ENCODE data around the gene GP5. TPM values are rescaled to one million over a fixed set of nuclear protein-coding genes. Genes with fewer than 3 reads are reported as not detected.
A peak's percentile ranks its signal among the peaks of the same experiment; 100 is the strongest.

Gene GP5
- total RNA-seq, 4 donors from 2014 or later, result not detected

GRCh38 chr3:194405766-194406165 is 6.7 kb upstream of the GP5 start:
- TF ChIP-seq POLR2AphosphoS5 (IDR thresholded peaks at IDR 0.05), result no peak
- no peak for TF ChIP-seq EP300 (IDR thresholded peaks at IDR 0.05; ENCODE audit: low read depth)
- no peak for TF ChIP-seq CTCF (IDR thresholded peaks at IDR 0.05)
- no peak for TF ChIP-seq POLR2A (IDR thresholded peaks at IDR 0.05)
- Histone ChIP-seq H3K36me3 (no peaks in the 10 kb centered on the region), H3K9me3 (no peaks in the 10 kb centered on the region), H3K27me3 (no peaks in the 10 kb centered on the region), H3K4me3 (no peak overlapping the region), H3K27ac (no peak overlapping the region), H3K4me1 (no peaks in the 10 kb centered on the region)
- intact Hi-C loops (cut with DNase I; ENCODE audit: low total_unique reads) (loop anchor here (5.0 kb wide), 1 partner anchor 68 kb away; no protein-coding TSS in a partner anchor), in situ Hi-C loops (cut with MboI; ENCODE audit: low pct_ligation_motif_present in 1 of 4, low pct_unique_long_range_greater_than_20kb in 1 of 4, low sequenced_read_pairs in 3 of 4) (loop anchor here in 2 of 4 donors (5.0 kb wide), 1 partner anchor 68 kb away; no protein-coding TSS in a partner anchor)
- DNase-seq, result no peak
- WGBS, 2 donors (ENCODE audit: low coverage in 1 of 2), result 96 to 98% methylated on average over 2 of the region's 2 CpGs

GRCh38 chr3:194404365-194405140 is 5.5 kb upstream of the GP5 start:
- DNase-seq, result peak; percentile 38
- Histone ChIP-seq H3K27ac (peak overlapping the region in 1 of 4 donors; percentile 5), H3K36me3 (no peaks in the 10 kb centered on the region), H3K4me1 (no peaks in the 10 kb centered on the region), H3K4me3 (no peak overlapping the region), H3K27me3 (no peaks in the 10 kb centered on the region), H3K9me3 (no peaks in the 10 kb centered on the region)
- WGBS, 2 donors (ENCODE audit: low coverage in 1 of 2), result 32 to 35% methylated on average over 10 of the region's 10 CpGs
- in situ Hi-C loops (cut with MboI; ENCODE audit: low pct_ligation_motif_present in 1 of 4, low pct_unique_long_range_greater_than_20kb in 1 of 4, low sequenced_read_pairs in 3 of 4), result loop anchor here in 2 of 4 donors (5.0 kb wide), 1 partner anchor 67 kb away; no protein-coding TSS in a partner anchor
- peak; percentile 63 to 82 (median 76) for TF ChIP-seq CTCF (IDR thresholded peaks at IDR 0.05)
- no peak for TF ChIP-seq EP300 (IDR thresholded peaks at IDR 0.05; ENCODE audit: low read depth)
- intact Hi-C loops (cut with DNase I; ENCODE audit: low total_unique reads), result loop anchor here (5.0 kb wide), 1 partner anchor 67 kb away; no protein-coding TSS in a partner anchor

GRCh38 chr3:194401868-194402329 is 2.8 kb upstream of the GP5 start:
- H3K27ac ChIP-seq, result no peak overlapping the region
- intact Hi-C loops (cut with DNase I; ENCODE audit: low total_unique reads), result no loop called here
- WGBS, 2 donors (ENCODE audit: low coverage in 1 of 2), result 80 to 91% methylated on average over 1 to 8 of the region's 8 CpGs
- no peak for DNase-seq
- no peak overlapping the region for H3K4me3 ChIP-seq
- no peaks in the 10 kb centered on the region for H3K36me3 ChIP-seq
- peaks cover 0 to 5% (median 5%) of the 10 kb centered on the region in 4 donors for H3K4me1 ChIP-seq
- in situ Hi-C loops (cut with MboI; ENCODE audit: low pct_ligation_motif_present in 1 of 4, low pct_unique_long_range_greater_than_20kb in 1 of 4, low sequenced_read_pairs in 3 of 4), result no loop called here
- H3K27me3 ChIP-seq, result peaks cover 17% of the 10 kb centered on the region
- TF ChIP-seq CTCF (IDR thresholded peaks at IDR 0.05) (no peak), EP300 (IDR thresholded peaks at IDR 0.05; ENCODE audit: low read depth) (no peak), POLR2AphosphoS5 (IDR thresholded peaks at IDR 0.05) (no peak), POLR2A (IDR thresholded peaks at IDR 0.05) (no peak)
- no peaks in the 10 kb centered on the region for H3K9me3 ChIP-seq

GRCh38 chr3:194401346-194401745 is 2.3 kb upstream of the GP5 start:
- intact Hi-C loops (cut with DNase I; ENCODE audit: low total_unique reads), result no loop called here
- TF ChIP-seq POLR2A (IDR thresholded peaks at IDR 0.05), result no peak
- no peak for TF ChIP-seq POLR2AphosphoS5 (IDR thresholded peaks at IDR 0.05)
- TF ChIP-seq EP300 (IDR thresholded peaks at IDR 0.05; ENCODE audit: low read depth), result no peak
- no peak for TF ChIP-seq CTCF (IDR thresholded peaks at IDR 0.05)
- H3K9me3 ChIP-seq, result no peaks in the 10 kb centered on the region
- WGBS, 2 donors (ENCODE audit: low coverage in 1 of 2), result 92% methylated on average over 9 of the region's 9 CpGs; no CpG with 5 or more reads in 1 of the 2 donors
- in situ Hi-C loops (cut with MboI; ENCODE audit: low pct_ligation_motif_present in 1 of 4, low pct_unique_long_range_greater_than_20kb in 1 of 4, low sequenced_read_pairs in 3 of 4), result no loop called here
- H3K4me1 ChIP-seq, result peaks cover 0 to 10% (median 9%) of the 10 kb centered on the region in 4 donors
- no peak overlapping the region for H3K4me3 ChIP-seq
- no peak overlapping the region for H3K27ac ChIP-seq
- H3K27me3 ChIP-seq, result peaks cover 20% of the 10 kb centered on the region
- no peaks in the 10 kb centered on the region for H3K36me3 ChIP-seq
- no peak for DNase-seq
